Lower lobe of right lung (tissue), 2 donors: ENCODE data around the gene LRP1-AS. TPM values are rescaled to one million over a fixed set of nuclear protein-coding genes. Genes with fewer than 3 reads are reported as not detected.

Experiments used
- ATAC-seq, 2 donors: fragments of 200-7000 bp; cut with Tn5 transposase; one replicate each; pipeline ENCODE4 v1.9.1; 2020 to 2022; ENCODE audit warnings: mild to moderate bottlenecking in 2 of 2, moderate library complexity in 2 of 2
- DNase-seq: peaks from one replicate; pipeline ENCODE4 v3.0.0-alpha.2; 2020
- H3K27ac ChIP-seq: fragments of 200-600 bp; one replicate; pipeline ENCODE4 v1.8.0; 2022
- H3K27me3 ChIP-seq: fragments of 200-600 bp; one replicate; pipeline ENCODE4 v1.8.0; 2022; ENCODE audit warnings: low read depth
- H3K36me3 ChIP-seq: fragments of 200-600 bp; one replicate; pipeline ENCODE4 v1.8.0; 2022; ENCODE audit warnings: mild to moderate bottlenecking
- H3K4me1 ChIP-seq: fragments of 200-600 bp; one replicate; pipeline ENCODE4 v1.8.0; 2022
- H3K4me3 ChIP-seq: fragments of 200-600 bp; one replicate; pipeline ENCODE4 v1.8.0; 2022; ENCODE audit warnings: mild to moderate bottlenecking
- H3K9me3 ChIP-seq: fragments of 200-600 bp; one replicate; pipeline ENCODE4 v1.8.0; 2022
- CTCF ChIP-seq: fragments of 200-600 bp; IDR thresholded peaks from one replicate; pipeline ENCODE4 v1.8.0; 2022; ENCODE audit warnings: antibody characterized with exemption, mild to moderate bottlenecking
- intact Hi-C: fragments of 100-400 bp; cut with DNase I; formaldehyde crosslinking; loops from one replicate; pipeline ENCODE4 v1.11.0; 2022
- microRNA-seq: library from miRNA; unstranded; fragments of <30 nt; microRNA quantifications from one replicate; pipeline ENCODE4 v1.2.0, GENCODE V29; 2020; ENCODE audit warnings: borderline number of aligned reads
- total RNA-seq: library from RNA; stranded (reverse); fragmentation: NEBNext Ultra II Directional; extraction: Animal tissue kit (Norgen Biotek cat#: 25700); gene quantifications from one replicate; pipeline ENCODE4 v1.2.1, GENCODE V29; 2021
- donor health status: DM: no; HTN: yes; CAD: no; lungs with severe emphysema.

The LRP1-AS gene
- total RNA-seq, 1 donor from 2014 or later: not detected

- H3K9me3 ChIP-seq: no peaks in the 10 kb centered on the region
- no peak for ATAC-seq
- H3K27ac ChIP-seq: peak overlapping the region; percentile 11
- intact Hi-C loops: no loop called here
- peaks cover 97% of the 10 kb centered on the region for H3K36me3 ChIP-seq
- no peak for TF ChIP-seq CTCF
- H3K4me3 ChIP-seq: no peak overlapping the region
- peaks cover 12% of the 10 kb centered on the region for H3K4me1 ChIP-seq
- DNase-seq: no peak
- no peaks in the 10 kb centered on the region for H3K27me3 ChIP-seq
Measured at GRCh38 chr12:57098546-57098945, 48.9 kb downstream of the LRP1-AS start.

GRCh38 chr12:57097554-57097835 is 49.9 kb downstream of the LRP1-AS start:
- H3K4me1 ChIP-seq: peaks cover 22% of the 10 kb centered on the region
- DNase-seq: no peak
- no peak overlapping the region for H3K27ac ChIP-seq
- TF ChIP-seq CTCF: no peak
- H3K9me3 ChIP-seq: no peaks in the 10 kb centered on the region
- intact Hi-C loops: no loop called here
- H3K36me3 ChIP-seq: peaks cover 97% of the 10 kb centered on the region
- H3K27me3 ChIP-seq: no peaks in the 10 kb centered on the region
- no peak for ATAC-seq
- no peak overlapping the region for H3K4me3 ChIP-seq

- H3K36me3 ChIP-seq: peaks cover 97% of the 10 kb centered on the region
- no peaks in the 10 kb centered on the region for H3K9me3 ChIP-seq
- DNase-seq (no peak), ATAC-seq (no peak)
- H3K27ac ChIP-seq: peak overlapping the region; percentile 36
- no peak for TF ChIP-seq CTCF
- no peak overlapping the region for H3K4me3 ChIP-seq
- intact Hi-C loops: no loop called here
- peaks cover 28% of the 10 kb centered on the region for H3K4me1 ChIP-seq
- no peaks in the 10 kb centered on the region for H3K27me3 ChIP-seq
Measured at GRCh38 chr12:57096748-57097553, 50.5 kb downstream of the LRP1-AS start.

GRCh38 chr12:57096099-57096572 is 51.3 kb downstream of the LRP1-AS start:
- DNase-seq (no peak), ATAC-seq (peak in 1 of 2 donors; percentile 49)
- no peaks in the 10 kb centered on the region for H3K9me3 ChIP-seq
- H3K4me1 ChIP-seq: peaks cover 36% of the 10 kb centered on the region
- no peak for TF ChIP-seq CTCF
- no peaks in the 10 kb centered on the region for H3K27me3 ChIP-seq
- intact Hi-C loops: no loop called here
- H3K4me3 ChIP-seq: no peak overlapping the region
- peak overlapping the region; percentile 36 for H3K27ac ChIP-seq
- peaks cover 97% of the 10 kb centered on the region for H3K36me3 ChIP-seq

- Histone ChIP-seq H3K27ac (no peak overlapping the region), H3K36me3 (peaks cover 95% of the 10 kb centered on the region), H3K27me3 (no peaks in the 10 kb centered on the region), H3K4me3 (no peak overlapping the region), H3K9me3 (no peaks in the 10 kb centered on the region), H3K4me1 (peaks cover 43% of the 10 kb centered on the region)
- no peak for DNase-seq
- no peak for TF ChIP-seq CTCF
- intact Hi-C loops: no loop called here
- no peak for ATAC-seq
Measured at GRCh38 chr12:57095440-57095839, 52.0 kb downstream of the LRP1-AS start.

Small RNA genes within 50 kb of the gene (microRNA-seq; reads per million reads assigned to microRNA genes)
- gene MIR1228: 1.5 reads per million

Other genes starting within 250 kb of the LRP1-AS start
- not detected for gene SDR9C7, start 213.2 kb downstream of the LRP1-AS start, total RNA-seq
- 0.53 TPM for gene RDH16, start 190.0 kb downstream of the LRP1-AS start, total RNA-seq
- gene ZBTB39, start 141.1 kb downstream of the LRP1-AS start, total RNA-seq: 6.8 TPM
- gene TAC3, start 131.1 kb downstream of the LRP1-AS start, total RNA-seq: not detected
- gene MYO1A, start 97.5 kb downstream of the LRP1-AS start, total RNA-seq: 2.9 TPM
- gene NEMP1, start 68.8 kb downstream of the LRP1-AS start, total RNA-seq: 19.1 TPM
- 28.9 TPM for gene NAB2, start 58.5 kb downstream of the LRP1-AS start, total RNA-seq
- 269 TPM for gene STAT6, start 36.3 kb downstream of the LRP1-AS start, total RNA-seq
- gene LRP1, start 19.1 kb downstream of the LRP1-AS start, total RNA-seq: 404 TPM
- gene NXPH4, start 69.2 kb upstream of the LRP1-AS start, total RNA-seq: not detected
- 66.6 TPM for gene SHMT2, start 82.1 kb upstream of the LRP1-AS start, total RNA-seq
- gene STAC3, start 103.6 kb upstream of the LRP1-AS start, total RNA-seq: 8.7 TPM